Measurements from ENCODE around the gene SHISA6. TPM values are rescaled to one million over a fixed set of nuclear protein-coding genes. Genes with fewer than 3 reads are reported as not detected.

SHISA6 gene
- total RNA-seq, 1 experiment from 2014 or later = 2.9 TPM

DNA sequence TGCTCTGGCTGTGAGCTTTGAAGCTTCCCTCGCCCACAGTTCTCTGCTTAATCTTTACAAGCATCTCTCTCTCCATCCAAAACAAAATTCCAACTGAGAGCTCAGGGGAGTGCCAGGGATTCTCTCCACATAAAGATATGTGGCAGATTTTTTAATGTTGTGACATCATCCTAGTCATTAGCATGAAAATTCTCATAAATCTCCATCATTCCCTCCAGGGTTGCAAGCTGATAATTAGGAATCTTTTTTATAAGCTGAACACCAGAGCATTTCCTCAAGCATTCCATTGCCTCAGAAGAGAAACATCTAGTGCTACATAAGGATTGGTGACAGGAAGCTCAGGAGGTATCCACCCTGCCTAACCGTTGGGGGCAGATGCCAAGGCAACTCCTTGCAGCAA is 274.9 kb downstream of the SHISA6 start:
- Histone ChIP-seq H4K91ac (ENCODE audit: insufficient read length, low read depth, low read length) (no peak overlapping the region), H3K4ac (ENCODE audit: low read depth, low read length) (no peak overlapping the region), H3K4me1 (ENCODE audit: insufficient read depth, low read length) (peaks cover 2% of the 10 kb centered on the region; the same call in 1 of the 2 replicates), H2BK15ac (ENCODE audit: low read depth, low read length) (no peak overlapping the region), H4K5ac (ENCODE audit: insufficient read length, low read depth, low read length) (no peak overlapping the region), H3K18ac (ENCODE audit: insufficient read length, low read depth, low read length) (no peak overlapping the region), H3K79me1 (ENCODE audit: insufficient read depth, low read depth, low read length, poor library complexity, severe bottlenecking) (no peaks in the 10 kb centered on the region), H3K23ac (ENCODE audit: insufficient read length, low read depth, low read length) (no peak overlapping the region), H2AK5ac (ENCODE audit: insufficient read length, low read length) (no peak overlapping the region), H4K8ac (replicated peaks; ENCODE audit: insufficient read length, low read depth, low read length) (no peak overlapping the region), H3K4me2 (ENCODE audit: insufficient read depth, insufficient read length, low read length) (no peak overlapping the region), H3K56ac (ENCODE audit: insufficient read length, low read depth, low read length) (no peak overlapping the region), H2BK120ac (ENCODE audit: low read depth, low read length, poor library complexity, severe bottlenecking) (no peak overlapping the region), H2BK5ac (ENCODE audit: insufficient read length, low read length) (no peak overlapping the region), H3T11ph (ENCODE audit: low read length) (no peak overlapping the region), H3K9me3 (ENCODE audit: control insufficient read depth, low read depth, low read length) (no peaks in the 10 kb centered on the region), H3K79me2 (ENCODE audit: insufficient read depth, low read length) (no peaks in the 10 kb centered on the region), H3K9ac (ENCODE audit: extremely low read depth, insufficient read length, low read length) (no peak overlapping the region), H2AFZ (ENCODE audit: low read length) (no peak overlapping the region), H3K23me2 (ENCODE audit: insufficient read length, low read depth, low read length, poor library complexity, severe bottlenecking) (no peaks in the 10 kb centered on the region), H3K27ac (ENCODE audit: insufficient read length, low read depth, low read length) (no peak overlapping the region), H3K27me3 (ENCODE audit: insufficient read depth, low read length) (no peaks in the 10 kb centered on the region), H4K20me1 (ENCODE audit: control insufficient read depth, insufficient read depth, insufficient read length) (no peaks in the 10 kb centered on the region), H2BK12ac (ENCODE audit: insufficient read length, low read depth, low read length) (no peak overlapping the region), H2BK20ac (ENCODE audit: low read depth, low read length, poor library complexity, severe bottlenecking) (no peak overlapping the region), H3K14ac (ENCODE audit: insufficient read depth, low read length) (no peak overlapping the region)
- H3K4me3 Mint-ChIP-seq = no peak overlapping the region
- H3K9me3 Mint-ChIP-seq = no peaks in the 10 kb centered on the region; a peak in 1 of 5 replicates
- H3K4me1 Mint-ChIP-seq = peaks cover 2 to 8% of the 10 kb centered on the region in 2 experiments; a peak in 3 of 4 replicates
- no peak for DNase-seq
- TF ChIP-seq, protein P1, sequence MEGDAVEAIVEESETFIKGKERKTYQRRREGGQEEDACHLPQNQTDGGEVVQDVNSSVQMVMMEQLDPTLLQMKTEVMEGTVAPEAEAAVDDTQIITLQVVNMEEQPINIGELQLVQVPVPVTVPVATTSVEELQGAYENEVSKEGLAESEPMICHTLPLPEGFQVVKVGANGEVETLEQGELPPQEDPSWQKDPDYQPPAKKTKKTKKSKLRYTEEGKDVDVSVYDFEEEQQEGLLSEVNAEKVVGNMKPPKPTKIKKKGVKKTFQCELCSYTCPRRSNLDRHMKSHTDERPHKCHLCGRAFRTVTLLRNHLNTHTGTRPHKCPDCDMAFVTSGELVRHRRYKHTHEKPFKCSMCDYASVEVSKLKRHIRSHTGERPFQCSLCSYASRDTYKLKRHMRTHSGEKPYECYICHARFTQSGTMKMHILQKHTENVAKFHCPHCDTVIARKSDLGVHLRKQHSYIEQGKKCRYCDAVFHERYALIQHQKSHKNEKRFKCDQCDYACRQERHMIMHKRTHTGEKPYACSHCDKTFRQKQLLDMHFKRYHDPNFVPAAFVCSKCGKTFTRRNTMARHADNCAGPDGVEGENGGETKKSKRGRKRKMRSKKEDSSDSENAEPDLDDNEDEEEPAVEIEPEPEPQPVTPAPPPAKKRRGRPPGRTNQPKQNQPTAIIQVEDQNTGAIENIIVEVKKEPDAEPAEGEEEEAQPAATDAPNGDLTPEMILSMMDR (conservative IDR thresholded peaks at IDR 0.05) = no peak
- peaks cover 2% of the 10 kb centered on the region for H3K27me3 Mint-ChIP-seq (ENCODE audit: low read depth)
- no peaks in the 10 kb centered on the region for H3K36me3 Mint-ChIP-seq (ENCODE audit: insufficient read depth in 1 of 3, low read depth in 3 of 3)
- H3K27ac Mint-ChIP-seq = no peak overlapping the region
- WGBS (ENCODE audit: extremely low coverage, insufficient read length, low lambda C conversion rate) = no CpG with 5 or more reads among the region's 2 CpGs
